Fibroblast of the aortic adventitia (primary cell): Measurements from ENCODE around the gene CYP46A1. TPM values are rescaled to one million over a fixed set of nuclear protein-coding genes. Genes with fewer than 3 reads are reported as not detected.

Source experiments
- DNase-seq: peaks from one replicate; pipeline ENCODE4 v3.0.0-alpha.2; 2010; ENCODE audit warnings: low read depth
- H3K4me3 ChIP-seq: 2 replicates; pipeline ENCODE4 v1.5.1; 2011; ENCODE audit warnings: low read depth, mild to moderate bottlenecking, control low read depth, low read length, moderate library complexity
- total RNA-seq: library from RNA; depleted of rRNA; stranded (reverse); fragments of >200 nt; gene quantifications from 2 replicates; pipeline ENCODE4 v1.2.3, GENCODE V29; 2012; ENCODE audit warnings: low replicate concordance
- TF ChIP-seq, protein P1 (sequence below): IDR thresholded peaks from 2 replicates; pipeline ENCODE4 v1.5.1; 2011; ENCODE audit warnings: mild to moderate bottlenecking, low read length, control low read depth, inconsistent platforms; ENCODE audit not compliant: insufficient read depth

CYP46A1 gene
- total RNA-seq, 1 donor = 0.36 TPM

DNA sequence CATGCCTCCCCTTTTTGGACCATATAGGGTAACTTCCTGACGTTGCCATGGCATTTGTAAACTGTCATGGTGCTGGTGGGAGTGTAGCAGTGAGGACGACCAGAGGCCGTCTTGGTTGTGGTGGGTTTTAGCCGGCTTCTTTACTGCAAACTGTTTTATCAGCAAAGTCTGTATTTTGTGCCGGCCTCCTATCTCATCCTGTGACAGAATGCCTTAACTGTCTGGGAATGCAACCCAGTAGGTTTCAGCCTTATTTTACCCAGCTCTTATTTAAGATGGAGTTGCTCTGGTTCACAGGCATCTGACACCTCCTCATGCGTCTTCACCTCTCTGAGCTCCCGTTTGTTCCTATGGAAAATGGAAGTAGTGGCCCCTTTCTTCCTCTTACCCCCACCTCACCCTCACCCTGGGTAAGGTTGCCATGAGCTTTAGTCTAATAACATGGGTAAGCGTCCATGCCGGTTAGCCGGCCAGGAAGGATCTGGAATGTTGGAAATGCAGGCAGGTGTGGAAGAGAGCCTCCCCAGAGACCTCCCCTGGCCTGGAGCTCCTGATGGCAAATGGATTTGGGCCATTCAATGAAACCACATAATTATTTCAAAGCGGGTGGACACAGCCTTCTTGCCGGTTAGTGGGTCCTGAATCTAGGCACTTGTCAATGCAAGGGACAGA, 20.6 kb upstream of the CYP46A1 start:
- TF ChIP-seq, protein P1, sequence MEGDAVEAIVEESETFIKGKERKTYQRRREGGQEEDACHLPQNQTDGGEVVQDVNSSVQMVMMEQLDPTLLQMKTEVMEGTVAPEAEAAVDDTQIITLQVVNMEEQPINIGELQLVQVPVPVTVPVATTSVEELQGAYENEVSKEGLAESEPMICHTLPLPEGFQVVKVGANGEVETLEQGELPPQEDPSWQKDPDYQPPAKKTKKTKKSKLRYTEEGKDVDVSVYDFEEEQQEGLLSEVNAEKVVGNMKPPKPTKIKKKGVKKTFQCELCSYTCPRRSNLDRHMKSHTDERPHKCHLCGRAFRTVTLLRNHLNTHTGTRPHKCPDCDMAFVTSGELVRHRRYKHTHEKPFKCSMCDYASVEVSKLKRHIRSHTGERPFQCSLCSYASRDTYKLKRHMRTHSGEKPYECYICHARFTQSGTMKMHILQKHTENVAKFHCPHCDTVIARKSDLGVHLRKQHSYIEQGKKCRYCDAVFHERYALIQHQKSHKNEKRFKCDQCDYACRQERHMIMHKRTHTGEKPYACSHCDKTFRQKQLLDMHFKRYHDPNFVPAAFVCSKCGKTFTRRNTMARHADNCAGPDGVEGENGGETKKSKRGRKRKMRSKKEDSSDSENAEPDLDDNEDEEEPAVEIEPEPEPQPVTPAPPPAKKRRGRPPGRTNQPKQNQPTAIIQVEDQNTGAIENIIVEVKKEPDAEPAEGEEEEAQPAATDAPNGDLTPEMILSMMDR = no peak
- H3K4me3 ChIP-seq = no peak overlapping the region
- no peak for DNase-seq

GRCh38 chr14:99664058-99664936, 19.8 kb upstream of the CYP46A1 start:
- no peak overlapping the region for H3K4me3 ChIP-seq
- TF ChIP-seq, protein P1 = no peak
- DNase-seq = no peak

- DNase-seq = no peak
- H3K4me3 ChIP-seq = no peak overlapping the region
- TF ChIP-seq, protein P1 = no peak
Observed at GRCh38 chr14:99664937-99665273, 19.2 kb upstream of the CYP46A1 start.

- TF ChIP-seq, protein P1 = no peak
- DNase-seq = no peak
Observed at GRCh38 chr14:99666533-99666932, 17.6 kb upstream of the CYP46A1 start.

DNA sequence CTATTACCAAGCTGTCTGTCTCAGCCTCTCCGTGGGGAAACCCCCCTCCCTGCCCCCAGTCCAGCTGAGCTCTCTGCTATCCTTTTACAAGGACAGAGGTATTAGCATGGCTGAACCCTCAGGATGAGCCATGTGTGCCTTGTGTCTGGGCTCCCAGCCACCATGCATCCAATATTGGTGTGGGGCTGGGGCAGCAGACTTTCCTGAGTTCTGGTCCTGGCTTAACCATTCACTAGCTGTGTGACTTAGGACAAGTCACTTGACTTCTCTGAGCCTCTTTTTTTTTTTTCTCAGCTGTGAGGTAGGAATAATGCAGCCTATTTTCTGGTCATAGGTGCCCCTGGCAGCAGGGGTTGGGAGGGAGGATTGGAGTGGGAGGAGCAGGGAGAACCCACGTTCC, 17.1 kb upstream of the CYP46A1 start:
- TF ChIP-seq, protein P1 = no peak
- no peak for DNase-seq
- H3K4me3 ChIP-seq = no peak overlapping the region

More at GRCh38 chr14:99666533-99666932, 17.6 kb upstream of the CYP46A1 start:
- H3K4me3 ChIP-seq = no peak overlapping the region

GRCh38 chr14:99667821-99668220, 16.3 kb upstream of the CYP46A1 start:
- TF ChIP-seq, protein P1 = no peak
- no peak for DNase-seq
- H3K4me3 ChIP-seq = no peak overlapping the region
